ENCODE results near the gene ARHGEF12. TPM values are rescaled to one million over a fixed set of nuclear protein-coding genes. Genes with fewer than 3 reads are reported as not detected.

Gene ARHGEF12
- polyA plus RNA-seq, 5 donors: 63.5 to 96.3 (median 92.7) TPM

DNA sequence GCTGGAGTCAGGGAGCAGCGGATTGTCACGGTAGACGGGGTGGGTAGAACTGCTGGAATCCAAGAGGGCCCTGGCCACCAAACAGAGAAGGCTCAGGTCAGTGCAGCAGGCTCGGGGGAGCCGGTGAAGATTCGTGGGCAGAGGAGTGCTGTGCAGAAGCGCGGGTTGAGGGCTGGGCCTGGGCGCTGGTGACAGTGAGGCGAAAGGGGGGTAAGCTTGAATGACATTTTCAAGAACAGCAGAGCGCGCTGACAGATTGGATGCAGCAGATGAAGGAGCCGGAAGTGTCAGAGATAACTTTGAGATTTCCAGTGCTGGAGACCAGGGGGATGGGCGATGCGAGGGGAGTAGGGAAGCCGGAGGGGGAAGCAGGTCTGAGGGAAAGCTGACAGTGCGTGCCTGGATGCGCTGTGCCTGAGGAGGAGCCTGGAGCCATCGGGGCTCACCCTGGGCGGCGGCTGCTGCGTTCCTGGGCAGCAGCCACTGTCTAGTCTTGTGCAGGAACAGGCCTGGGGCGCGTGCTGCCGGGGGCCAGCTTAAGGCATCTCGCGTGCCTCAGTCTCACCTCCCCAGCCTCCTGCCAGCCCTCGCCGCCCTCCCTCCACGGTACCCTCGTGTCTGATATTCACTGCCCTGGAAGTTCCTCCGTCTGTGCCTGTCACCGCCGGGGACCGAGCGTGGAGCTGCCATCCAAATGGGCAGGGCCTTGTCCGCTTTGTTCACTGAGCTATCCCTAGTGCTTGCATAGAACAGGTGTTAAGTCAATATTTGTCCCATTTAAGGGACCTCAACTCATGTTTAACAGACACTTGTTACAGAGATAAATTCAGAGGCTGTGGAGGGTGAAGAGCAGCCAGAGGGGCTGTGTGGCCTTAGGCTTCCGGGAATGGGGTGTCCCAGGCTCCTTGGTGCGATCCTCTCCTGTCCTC lies 180.5 kb downstream of the ARHGEF12 start:
- DNase-seq: no peak

DNA sequence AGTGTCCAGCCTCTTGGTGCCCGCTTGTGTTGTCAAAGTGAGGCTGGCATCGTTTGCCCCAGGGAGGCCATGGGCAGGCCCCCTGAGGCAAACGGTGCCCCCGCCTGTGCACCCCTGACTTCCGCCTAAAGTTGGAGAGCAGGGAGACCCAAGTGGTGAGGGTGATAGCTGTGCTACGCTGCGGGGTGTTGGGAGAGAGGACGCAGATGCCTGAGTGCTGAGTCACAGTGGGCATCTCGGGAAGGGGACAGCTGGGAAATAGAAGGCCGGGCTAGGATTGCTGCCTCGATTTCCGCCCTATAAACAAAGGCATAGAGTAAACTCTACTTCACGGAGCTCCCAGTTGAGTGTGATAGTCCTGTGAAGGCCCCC lies 181.2 kb downstream of the ARHGEF12 start:
- DNase-seq: peak; percentile 79 to 87

DNA sequence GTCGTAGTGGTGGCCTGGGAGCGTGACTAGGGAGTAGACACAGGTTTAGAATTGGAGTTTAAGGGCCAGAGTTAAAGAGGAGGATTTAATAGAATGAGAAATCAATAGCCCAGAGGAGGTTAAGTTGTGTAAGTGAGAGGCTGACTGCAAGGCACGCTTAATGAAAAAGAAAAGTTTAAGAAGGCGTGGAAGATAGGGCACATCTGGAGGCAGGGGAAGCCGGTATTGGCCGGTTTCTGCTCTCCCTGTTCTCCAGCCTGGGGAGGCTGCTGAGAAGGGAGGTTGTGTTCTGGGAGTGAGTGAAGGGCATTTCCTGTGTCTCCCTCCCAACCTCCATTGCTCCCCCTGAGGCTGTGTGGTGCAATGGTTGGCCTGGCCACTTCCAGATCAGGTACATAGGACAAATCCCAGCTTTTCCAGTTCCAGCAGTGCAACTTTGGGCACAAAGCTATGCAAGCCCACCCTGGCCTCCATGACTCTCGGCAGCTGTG lies 181.6 kb downstream of the ARHGEF12 start:
- DNase-seq: peak; percentile 89 to 94

DNA sequence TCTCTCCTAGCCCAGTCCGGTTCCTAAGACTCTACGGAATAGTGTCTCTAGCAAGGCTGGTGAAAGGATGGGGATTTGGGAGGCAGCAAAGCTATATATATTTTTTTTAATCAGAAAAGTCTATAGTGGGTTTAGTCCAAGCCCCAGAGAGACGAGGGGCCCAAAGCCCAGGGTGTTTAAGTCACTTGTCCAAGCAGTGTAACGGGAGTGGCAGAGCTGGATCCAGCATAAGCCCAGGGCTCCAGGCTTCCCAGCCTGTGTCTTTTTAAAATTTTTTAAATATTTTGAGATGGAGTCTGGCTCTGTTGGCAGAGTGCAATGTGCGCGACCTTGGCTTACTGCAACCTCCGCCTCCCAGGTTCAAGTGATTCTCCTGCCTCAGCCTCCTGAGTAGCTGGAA lies 182.1 kb downstream of the ARHGEF12 start:
- DNase-seq: no peak

DNA sequence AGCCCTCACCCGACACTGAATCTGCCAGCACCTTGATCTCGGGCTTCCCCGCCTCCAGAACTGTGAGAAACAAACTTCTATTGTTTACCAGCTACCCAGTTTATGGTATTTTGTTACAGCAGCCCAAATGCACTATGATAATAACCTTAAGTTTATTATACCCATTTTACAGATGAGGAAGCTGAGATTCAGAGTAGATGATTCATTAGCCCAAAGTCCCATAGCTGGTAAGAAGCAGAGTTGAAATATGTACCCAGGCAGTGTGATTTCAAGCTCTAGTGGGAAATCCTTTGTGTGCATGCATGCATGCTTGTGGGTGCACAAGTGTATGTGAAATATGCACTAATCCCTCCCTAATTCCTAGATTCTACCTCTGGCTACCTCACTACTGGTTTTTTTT lies 183.3 kb downstream of the ARHGEF12 start:
- DNase-seq: no peak

DNA sequence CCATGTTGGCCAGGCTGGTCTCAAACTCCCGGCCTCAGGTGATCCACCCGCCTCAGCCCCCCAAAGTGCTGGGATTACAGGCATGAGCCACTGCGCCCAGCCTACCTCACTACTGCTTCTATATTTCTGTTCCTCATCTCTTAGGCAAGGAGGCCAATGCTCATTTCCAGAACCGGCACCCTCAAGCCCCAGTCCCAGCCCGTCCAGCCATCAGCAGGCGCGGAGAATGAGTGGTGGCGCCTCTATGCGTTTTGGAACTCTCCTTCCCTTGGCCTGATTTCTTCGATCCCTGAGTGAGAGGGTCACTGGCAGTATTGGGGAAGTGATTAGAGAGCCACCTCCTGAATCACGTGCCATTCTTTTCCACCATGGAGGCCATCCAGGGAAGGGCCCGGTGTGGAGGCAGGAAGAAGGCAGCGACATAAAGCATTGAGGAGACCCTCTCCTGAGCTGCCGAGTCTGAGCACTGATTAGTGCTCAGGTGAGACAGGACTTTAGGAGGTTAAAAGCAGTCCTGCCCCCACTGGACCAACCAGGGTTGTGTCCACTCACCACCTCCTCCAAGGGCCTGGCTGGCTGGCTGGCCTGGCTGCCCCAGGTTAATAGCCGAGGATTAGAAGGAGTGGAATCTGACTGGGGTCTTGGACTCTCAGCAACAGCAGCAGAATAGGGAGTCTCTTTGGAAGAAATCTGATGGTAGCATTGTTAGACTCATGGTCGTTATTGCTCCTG lies 184.0 kb downstream of the ARHGEF12 start:
- DNase-seq: no peak

DNA sequence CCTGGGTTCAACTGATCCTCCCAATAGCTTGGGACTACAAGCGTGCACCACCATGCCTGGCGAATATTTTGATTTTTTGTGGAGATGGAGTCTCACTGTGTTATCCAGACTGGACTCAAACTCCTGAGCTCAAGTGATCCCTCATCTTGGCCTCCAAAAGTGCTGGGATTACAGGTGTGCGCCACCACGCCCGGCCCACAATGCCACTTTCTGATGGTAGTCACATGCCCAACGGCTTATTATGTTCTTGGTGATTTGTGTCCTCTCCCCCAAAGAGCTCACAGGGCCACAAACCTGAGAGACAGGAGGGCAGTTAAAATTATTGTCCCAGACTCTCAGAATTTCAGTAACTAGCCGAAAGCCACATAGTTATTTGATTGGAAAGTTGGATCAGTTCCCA lies 185.0 kb downstream of the ARHGEF12 start:
- DNase-seq: no peak

DNA sequence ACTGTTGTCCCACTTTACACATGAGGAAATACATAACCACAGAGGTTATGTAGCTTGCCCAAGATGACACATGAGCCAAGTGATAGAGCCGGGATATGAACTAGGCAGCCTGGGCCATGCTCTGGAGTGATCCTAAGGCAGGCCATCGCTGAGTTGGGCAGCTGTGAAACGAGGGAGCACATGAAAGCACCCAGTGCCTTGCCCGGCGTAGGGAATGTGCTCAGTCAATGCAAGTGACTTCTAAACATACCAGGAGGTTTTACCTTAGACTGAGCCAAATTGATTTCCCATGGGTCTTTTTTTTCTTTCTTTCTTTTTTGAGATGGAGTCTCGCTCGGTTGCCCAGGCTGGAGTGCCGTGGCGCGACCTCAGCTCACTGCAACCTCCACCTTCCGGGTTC lies 185.8 kb downstream of the ARHGEF12 start:
- no peak for DNase-seq

DNA sequence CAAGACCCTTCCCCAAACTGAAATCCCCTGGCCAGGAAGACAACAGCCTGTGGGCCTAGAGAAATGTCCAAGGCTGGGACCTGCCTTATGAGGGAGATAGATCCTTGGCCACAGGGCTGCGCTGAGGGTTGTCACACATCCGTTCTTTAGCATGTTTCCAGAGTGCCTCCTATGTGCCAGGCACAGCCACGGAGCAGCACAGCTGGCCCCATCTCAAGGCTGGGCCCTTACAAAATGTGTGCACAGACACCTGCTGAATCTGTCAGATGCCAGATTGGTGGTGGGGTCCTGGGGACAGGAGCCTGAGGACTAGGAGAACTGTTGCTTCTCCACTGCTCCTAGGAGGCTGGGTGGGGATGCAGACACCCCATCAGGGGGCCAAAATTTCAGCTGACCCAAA lies 186.5 kb downstream of the ARHGEF12 start:
- DNase-seq: no peak

DNA sequence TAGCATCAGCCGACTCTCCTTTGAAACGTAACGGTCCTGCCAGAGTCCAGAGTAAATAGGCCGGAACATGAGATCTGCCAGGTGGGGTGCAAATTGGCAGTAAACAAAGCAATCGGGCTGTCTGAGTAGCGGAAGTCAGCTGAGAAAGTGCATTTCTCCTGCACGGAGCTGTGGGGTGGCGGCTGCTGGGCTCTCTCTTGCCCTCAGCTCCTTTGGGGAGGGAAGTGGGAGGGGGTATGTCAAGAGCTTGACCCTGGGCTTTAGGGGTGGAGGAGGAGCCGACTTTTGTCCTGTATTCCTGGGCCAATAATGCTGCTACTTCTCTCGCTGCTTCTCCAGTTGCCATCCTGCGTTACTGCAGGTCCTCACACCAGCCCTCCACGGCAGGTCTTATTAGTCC lies 187.0 kb downstream of the ARHGEF12 start:
- DNase-seq: no peak

DNA sequence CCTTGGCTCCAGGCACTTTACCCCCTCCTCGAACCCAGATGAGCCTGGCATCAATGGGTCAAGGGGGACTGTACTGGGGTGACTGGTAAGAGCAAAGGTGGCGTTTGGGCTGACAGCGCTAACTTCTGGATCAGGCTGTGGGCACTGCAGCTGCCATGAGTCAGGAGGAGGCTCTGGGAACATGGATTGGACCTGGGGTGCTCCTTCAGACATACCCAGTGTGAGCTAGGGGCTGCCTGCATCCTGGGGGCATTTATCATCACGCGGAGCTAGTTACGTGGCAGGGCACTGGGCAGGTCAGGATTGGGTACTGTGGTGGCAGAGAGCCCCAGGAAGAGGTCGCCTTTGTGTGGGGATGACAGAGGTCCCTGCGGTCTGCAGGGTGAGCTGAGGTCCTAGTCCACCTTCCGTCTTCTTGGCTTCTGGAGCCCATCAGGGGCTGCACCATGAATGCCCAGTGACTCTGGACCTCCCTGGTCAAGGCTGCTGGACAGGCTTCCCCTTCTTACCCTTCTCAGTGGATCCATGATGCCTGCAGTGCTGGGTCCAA lies 188.4 kb downstream of the ARHGEF12 start:
- no peak for DNase-seq

DNA sequence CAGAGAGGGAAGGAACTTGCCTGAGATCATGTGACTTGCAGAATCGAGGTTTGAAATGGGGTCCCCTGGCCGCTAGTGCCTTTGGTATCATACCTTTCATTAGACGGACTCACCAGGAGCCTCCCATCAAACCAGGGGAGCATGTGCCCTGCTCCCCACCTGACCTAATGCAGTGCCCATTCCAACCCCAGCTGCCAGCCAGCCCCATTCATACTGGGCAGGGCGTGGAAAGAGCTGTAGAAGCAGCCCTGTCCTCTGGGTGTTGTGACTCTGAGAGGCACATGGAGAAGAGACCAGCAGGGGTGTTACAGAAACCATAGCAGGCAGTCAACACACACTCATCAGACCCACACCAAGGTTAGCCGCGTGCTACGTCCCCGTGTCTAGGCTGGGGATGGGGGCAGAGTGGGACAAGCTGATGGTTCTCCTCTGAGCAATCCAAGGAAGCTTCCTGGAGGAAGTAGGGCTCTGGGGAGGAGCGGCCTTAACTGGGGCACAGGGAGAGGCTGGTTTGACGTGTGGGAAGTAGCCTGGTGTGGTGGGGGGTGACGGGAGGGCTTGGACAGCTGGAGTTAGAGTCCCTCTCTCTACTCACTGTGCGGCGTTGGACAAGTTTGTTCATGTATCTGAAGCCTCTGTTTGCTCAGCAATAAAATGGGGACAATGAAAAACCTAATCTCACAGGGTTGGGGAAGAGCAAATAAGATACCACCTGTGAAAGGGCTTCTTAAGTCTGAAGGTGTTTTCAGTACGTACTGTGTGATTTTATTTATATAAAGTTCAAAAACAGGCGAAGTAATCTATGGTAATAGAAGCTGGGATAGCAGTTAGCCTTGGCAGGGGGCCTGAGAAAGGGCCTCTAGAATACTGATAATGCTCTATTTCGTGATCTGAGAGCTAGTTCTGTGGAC lies 189.3 kb downstream of the ARHGEF12 start:
- DNase-seq: no peak

DNA sequence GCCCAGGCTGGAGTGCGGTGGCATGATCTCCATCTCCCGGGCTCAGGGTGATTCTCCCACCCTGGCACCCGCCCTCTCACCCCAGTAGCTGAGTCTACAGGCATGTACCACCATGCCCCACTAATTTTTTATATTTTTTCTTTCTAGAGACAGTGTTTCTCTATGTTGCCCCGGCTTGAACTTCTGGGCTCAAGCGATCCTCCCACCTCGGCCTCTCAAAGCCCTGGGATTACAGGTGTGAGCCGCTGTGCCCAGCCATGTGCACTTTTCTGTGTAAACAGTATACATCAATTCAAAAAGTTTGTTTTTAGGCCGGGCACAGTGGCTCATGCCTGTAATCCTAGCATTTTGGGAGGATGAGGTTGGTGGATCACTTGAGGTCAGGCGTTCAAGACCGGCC lies 190.0 kb downstream of the ARHGEF12 start:
- DNase-seq: no peak

DNA sequence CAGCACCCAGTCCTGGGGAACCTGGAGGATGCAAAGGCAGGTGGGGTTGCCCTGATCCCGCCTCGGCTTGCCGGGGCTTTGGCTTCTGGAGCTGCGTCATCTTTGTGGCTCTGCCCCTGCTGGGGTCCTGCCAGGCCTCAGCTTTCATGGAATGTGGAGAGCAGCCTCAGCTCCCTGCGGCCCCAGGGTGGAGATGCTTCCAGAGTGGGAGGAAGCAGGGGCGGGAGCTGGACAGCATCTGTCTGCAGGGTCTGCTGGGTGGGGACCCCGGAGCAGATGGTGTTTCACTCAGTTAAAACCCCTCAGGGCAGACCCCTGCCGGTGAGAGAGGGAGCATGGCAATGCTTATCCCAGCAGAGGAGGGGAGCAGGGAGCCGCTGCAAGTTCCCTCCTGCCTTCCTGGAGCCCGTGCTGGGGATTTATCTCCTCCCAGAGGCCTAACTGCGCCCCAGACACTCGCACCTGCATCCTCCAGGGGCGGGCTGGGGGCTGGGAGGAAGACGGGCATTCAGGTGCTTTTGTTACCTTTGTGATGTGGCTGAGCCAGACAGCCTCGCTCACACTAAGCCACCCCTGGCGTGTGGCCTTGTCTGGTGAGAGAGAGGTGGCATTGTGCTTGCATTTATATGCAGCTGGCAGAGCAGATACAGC lies 191.0 kb downstream of the ARHGEF12 start:
- no peak for DNase-seq

DNA sequence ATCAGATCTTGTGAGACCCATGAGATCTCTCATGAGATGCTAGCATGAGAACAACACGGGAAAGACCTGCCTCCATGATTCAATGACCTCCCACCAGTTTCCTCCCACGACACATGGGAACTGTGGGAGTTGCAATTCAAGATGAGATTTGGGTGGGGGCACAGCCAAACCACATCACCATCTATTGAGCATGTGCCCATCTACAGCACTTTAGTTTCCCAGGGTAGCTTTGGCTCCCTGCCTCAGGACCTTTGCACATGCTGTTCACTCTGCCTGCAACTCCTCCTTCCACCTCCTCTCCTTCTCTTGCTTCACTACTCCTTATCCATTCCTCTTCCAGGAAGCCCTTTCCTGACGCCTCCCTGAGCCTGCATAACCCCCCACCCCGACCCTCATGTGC lies 192.5 kb downstream of the ARHGEF12 start:
- DNase-seq: no peak

DNA sequence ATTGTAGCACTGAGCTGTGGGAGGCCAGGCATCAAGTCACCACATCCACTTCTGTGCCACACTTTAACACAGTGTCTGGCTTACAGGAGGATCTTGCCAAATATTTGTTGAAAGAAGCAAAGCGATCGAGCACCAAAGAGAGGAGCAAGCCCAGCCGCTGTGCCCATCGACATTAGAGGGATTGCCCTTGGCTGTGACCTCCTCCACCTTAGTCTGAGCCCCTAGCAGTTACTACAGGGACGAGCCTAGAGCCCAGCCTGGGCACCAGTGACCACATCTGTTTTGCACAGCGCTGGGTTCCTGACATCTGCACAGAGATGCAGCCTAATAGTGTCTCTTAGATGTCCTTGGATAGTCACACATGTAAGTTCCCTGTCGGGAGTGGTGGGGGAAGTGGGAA lies 193.0 kb downstream of the ARHGEF12 start:
- DNase-seq: no peak

DNA sequence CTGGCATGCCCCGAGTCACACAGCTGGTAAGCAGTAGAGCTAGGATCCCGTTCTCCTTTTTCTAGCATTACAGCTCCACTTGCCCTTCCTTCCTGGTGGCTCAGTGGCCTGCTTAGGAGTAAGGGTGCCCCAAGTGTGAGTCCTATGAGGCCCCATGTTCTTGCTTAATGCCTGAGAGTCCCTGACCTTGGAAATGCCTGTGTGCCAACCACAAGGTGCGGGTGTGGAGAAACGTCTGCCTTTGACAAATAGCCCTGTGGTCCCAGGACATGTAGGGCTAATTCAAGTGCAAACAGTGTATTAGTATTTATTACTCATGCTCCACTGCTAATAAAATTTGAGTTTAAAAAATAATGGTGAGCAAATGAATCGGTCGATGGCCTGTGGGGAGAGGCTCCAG lies 193.7 kb downstream of the ARHGEF12 start:
- DNase-seq: no peak

DNA sequence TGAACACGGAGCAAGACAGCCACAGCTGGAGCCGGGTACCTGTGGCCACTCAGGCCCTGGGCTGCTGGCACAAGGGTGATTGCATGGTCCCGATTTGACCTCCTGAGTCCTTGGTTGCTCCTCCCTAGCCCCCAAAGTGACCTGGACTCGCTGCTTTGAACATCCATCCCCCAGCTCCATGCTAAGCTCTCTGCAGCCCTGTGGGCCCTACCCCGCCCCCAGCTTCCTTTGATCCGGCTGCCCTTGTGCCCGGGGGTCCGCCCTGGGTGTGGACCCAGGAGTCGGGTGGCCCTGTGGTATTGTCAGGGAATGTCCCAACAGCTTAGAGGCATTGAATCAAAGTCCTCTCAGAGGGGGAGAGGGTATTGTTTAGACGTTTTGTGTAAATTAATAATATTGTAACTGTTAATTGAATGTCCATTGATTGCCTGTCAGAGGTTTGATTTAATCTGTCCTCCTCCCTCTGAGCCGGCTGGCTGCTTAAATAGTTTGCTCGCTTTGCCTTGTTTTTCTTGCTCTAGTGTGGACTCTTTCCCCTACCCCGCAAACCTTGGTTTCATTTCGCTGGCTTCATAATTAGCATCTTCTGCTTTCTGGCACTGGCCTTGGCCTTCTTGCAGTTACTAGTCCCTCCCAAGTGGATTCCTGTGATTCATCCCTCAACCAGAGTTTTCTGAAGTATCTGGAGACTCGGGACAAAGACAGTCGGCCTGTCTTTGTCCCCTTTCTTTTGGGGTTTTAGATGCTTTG lies 196.0 kb downstream of the ARHGEF12 start:
- no peak for DNase-seq

DNA sequence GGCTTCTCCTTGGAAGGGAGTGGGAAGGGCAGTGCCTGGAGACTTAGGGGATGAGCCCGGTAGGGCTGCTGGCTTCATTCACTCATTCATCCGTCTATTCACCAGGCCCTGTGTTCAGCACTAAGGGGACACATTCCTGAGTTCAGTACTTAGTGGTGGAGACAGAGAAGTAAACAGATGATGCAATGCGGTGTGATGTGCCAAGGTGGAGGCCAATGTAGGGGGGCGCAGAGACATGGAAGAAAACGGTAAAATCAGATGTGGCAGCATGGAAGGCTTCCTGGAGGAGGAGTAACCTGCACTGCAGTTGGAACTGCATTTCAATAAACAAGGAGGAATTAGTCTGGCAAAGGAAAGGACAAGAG lies 196.6 kb downstream of the ARHGEF12 start:
- DNase-seq: no peak

DNA sequence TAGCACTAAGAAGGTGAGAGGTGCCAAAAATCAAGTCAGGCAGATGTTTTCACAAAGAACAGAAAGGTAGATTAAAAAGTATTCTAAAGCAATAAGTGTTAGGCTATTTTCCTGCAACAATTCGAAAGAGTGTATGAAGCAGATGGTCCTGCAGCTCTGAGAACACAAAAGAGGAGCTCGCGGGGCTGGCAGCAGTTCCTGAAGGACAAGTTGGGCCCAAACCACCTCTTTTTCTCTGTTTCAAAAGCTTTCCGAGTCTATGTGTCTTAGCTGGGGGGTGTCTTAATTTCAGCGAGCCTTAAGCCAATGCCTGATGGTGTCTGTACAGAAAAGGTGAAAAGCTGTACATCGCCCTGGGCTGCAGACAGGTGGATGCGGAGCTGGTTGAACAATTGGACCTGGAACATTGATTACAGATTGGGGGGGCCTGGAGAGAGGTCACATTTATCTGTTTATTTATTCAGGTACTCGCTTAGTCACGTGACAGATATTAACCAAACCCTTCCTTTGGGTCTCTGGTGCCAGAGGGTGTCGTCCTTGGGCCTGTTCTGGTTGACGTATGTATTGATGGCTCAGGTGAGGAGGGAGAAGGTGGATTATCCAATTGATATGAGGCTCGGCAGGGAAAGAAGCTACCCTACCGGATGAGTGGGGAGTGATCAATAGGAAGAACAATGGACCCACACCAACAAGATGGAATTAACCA lies 200.0 kb downstream of the ARHGEF12 start:
- DNase-seq: no peak

Measured in right lung (tissue), 5 donors.